HAP-1 (cell line): ENCODE measurements around the gene GPX2.

Experiments
- DNase-seq, 2 experiments: peaks; one replicate each; pipeline ENCODE4 v3.0.0-alpha.2; 2016 to 2020; ENCODE audit warnings: low spot score in 2 of 2
- H3K27me3 ChIP-seq: fragments of 250-450 bp; sonication (Bioruptor Pico); 2 replicates; pipeline ENCODE4 v1.5.1; 2020; ENCODE audit warnings: low read depth, mild to moderate bottlenecking, moderate library complexity
- H3K36me3 ChIP-seq: fragments of 250-450 bp; sonication (Bioruptor Pico); replicated peaks from 2 replicates; pipeline ENCODE4 v1.5.1; 2020; ENCODE audit warnings: mild to moderate bottlenecking
- H3K4me1 ChIP-seq: fragments of 250-450 bp; sonication (Bioruptor Pico); 2 replicates; pipeline ENCODE4 v1.5.1; 2020; ENCODE audit warnings: mild to moderate bottlenecking
- H3K4me3 ChIP-seq: fragments of 250-450 bp; sonication (Bioruptor Pico); 2 replicates; pipeline ENCODE4 v1.5.1; 2020; ENCODE audit warnings: mild to moderate bottlenecking, moderate library complexity
- H3K9me3 ChIP-seq: fragments of 250-450 bp; sonication (Bioruptor Pico); 2 replicates; pipeline ENCODE4 v1.5.1; 2020; ENCODE audit warnings: mild to moderate bottlenecking, moderate library complexity
- in situ Hi-C: fragments of 300-500 bp; cut with MboI; formaldehyde crosslinking; loops from 3 replicates; pipeline ENCODE4 v1.14.3; 2020; ENCODE audit warnings: low sequenced_read_pairs, inconsistent platforms, mixed read lengths

GPX2 gene

GRCh38 chr14:64891839-64892375, 50.6 kb downstream of the GPX2 start:
- DNase-seq: peak; percentile 55 to 57
- no peaks in the 10 kb centered on the region for H3K4me1 ChIP-seq
- no peaks in the 10 kb centered on the region for H3K9me3 ChIP-seq
- peaks cover 24% of the 10 kb centered on the region for H3K27me3 ChIP-seq
- H3K4me3 ChIP-seq: no peak overlapping the region
- in situ Hi-C loops: loop anchor here (10.0 to 25.0 kb wide), 2 partner anchors 217 to 555 kb away; no protein-coding TSS in a partner anchor
- H3K36me3 ChIP-seq: no peaks in the 10 kb centered on the region

GRCh38 chr14:64891173-64891838, 51.2 kb downstream of the GPX2 start:
- H3K27me3 ChIP-seq: peaks cover 26% of the 10 kb centered on the region
- in situ Hi-C loops: loop anchor here (10.0 to 25.0 kb wide), 2 partner anchors 217 to 554 kb away; no protein-coding TSS in a partner anchor
- H3K4me3 ChIP-seq: no peak overlapping the region
- no peaks in the 10 kb centered on the region for H3K9me3 ChIP-seq
- H3K36me3 ChIP-seq: no peaks in the 10 kb centered on the region
- DNase-seq: no peak
- H3K4me1 ChIP-seq: no peaks in the 10 kb centered on the region

DNA sequence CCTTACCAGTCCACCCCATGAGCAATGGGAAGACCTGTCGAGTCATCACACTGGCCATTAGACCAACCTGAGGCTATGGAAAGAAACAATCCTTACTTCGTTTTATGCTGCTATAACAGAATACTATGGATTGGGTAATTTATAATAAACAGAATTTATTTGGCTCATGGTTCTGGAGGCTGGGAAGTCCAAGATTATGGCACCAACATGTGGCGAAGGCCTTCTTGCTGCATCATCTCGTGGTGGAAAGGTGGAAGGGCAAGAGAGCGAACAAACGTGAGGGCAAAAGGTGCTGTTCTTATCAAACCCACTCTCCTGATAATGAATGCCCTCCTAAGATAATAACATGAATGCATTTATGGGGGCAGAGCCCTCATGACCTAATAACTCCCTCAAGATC, 53.2 kb downstream of the GPX2 start:
- Histone ChIP-seq H3K4me1 (no peaks in the 10 kb centered on the region), H3K27me3 (peaks cover 34% of the 10 kb centered on the region), H3K36me3 (no peaks in the 10 kb centered on the region), H3K9me3 (no peaks in the 10 kb centered on the region), H3K4me3 (no peak overlapping the region)
- no peak for DNase-seq
- in situ Hi-C loops: loop anchor here (5.0 to 25.0 kb wide), 2 partner anchors 67 to 552 kb away; no protein-coding TSS in a partner anchor
